ENCODE measurements around the gene IL13RA1. TPM values are rescaled to one million over a fixed set of nuclear protein-coding genes. Genes with fewer than 3 reads are reported as not detected.

Gene IL13RA1
- total RNA-seq (2022; extraction: Qiagen RNA extraction; ENCODE audit: low read depth), result 40.5 to 63.9 TPM (median 57.5 TPM) in 5 replicates

DNA sequence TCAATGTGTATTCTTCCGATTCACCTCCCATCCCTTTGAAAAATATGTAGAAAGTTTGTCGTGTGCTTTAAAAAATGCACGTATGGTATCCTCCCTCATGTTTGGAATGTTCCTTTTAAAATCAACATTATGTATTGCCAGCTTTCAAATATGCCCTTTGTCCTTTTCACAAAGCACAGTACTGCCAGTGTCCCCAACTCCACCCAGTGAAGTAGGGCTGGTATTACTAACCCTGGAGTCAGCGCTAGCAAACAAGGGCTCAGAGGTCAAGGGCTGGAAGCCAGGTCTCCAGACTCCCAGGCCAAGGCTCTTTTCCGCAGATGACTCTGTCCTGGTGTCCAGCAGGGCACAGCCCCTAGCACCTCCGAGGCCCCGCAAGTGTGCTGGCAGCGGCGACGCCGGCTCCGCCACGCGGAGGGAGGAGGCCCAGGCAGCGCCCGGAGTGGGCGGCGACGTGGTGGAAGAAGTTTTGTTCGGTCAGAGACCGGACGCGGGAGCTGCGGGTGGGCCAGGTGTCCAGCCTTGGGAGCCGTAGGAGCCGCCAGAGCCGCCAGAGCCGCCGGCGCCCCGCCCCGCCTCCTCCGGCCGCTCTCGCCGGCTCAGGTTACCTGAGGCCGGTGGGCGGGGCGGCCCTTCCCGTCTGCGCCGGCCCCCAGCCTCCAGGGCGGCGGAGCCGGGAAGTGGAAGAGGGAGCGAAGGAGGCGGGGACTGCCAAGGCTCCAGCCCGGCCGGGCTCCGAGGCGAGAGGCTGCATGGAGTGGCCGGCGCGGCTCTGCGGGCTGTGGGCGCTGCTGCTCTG is at the start of gene IL13RA1:
Gene IL13RA1 (plus strand): TSS at position 720 of the 799 bp plus-strand sequence. CDS start 33 bp downstream, at position 753.

DNA sequence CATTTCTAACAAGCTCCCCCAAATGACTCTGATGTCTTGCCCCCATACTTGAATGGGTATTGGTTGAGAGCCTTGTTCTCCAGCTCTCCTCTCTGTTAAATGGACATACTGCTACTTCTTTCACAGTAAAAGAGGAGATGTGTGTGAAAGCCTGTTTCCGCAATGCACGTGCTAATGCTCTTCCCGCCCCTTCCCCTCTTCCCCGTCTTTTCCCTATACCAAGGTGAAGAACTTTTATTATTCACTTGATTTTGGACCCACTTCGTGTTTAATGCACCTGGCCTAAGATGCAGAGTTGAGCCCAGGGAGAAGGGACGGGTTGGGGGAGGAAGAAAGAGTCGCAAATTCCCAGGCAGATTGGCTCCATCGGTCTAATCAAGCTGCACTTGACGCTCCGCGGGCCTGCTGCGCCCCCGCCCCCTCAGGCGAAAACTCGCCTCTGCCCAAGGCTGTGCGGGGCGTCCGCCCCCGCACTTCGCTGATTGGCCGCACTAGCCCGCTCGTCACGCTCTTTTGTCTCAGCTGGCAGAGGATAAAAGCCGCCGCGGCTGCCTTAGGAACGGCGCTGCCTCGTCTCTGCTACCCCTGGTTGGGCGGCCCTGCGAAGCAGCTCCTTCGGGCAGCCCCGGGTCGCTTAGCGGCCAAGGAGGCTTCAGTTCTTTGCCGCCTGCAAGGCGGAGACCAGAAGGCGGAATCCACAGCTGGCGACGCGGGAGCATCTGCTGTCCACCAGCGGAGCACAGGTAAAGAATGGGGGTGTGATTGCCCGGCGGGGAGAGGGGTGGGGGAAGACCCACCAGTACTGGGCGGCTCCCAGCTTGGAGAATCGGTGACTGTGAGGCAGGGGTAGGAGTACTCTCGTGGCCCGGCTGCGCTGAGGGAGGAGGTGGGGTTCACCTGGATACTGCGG is 96.1 kb downstream of the IL13RA1 start, which contains the start of gene ZCCHC12:
Gene ZCCHC12 (plus strand): TSS at position 562 of the 910 bp plus-strand sequence. CDS start 1,421 bp downstream, outside the sequence.

Other genes starting within 250 kb of the IL13RA1 start
- 3.9 to 7.6 TPM (median 6.7 TPM) in 5 replicates for gene DOCK11, start 231.8 kb upstream of the IL13RA1 start, total RNA-seq (2022; extraction: Qiagen RNA extraction; ENCODE audit: low read depth)
- gene ZCCHC12, start 96.2 kb downstream of the IL13RA1 start, total RNA-seq (2022; extraction: Qiagen RNA extraction; ENCODE audit: low read depth), result 0.07 to 0.26 TPM (median 0.24 TPM) in 4 of 5 replicates, not detected in the other
- 2.5 to 4.8 TPM (median 3.4 TPM) in 5 replicates for gene LONRF3, start 247.0 kb downstream of the IL13RA1 start, total RNA-seq (2022; extraction: Qiagen RNA extraction; ENCODE audit: low read depth)